GM19372 (cell line): Measurements from ENCODE around the gene PTGIS.
"Not testable (repeated sequence)": the region's sequence is repeated elsewhere in the genome, so short reads cannot be mapped to it uniquely, and the experiment has no call there.

ENCODE experiments used
- ATAC-seq: cut with Tn5 transposase; IDR thresholded peaks from one replicate; pipeline ENCODE4 v1.9.1; 2021; ENCODE audit warnings: mild to moderate bottlenecking, low read depth, moderate library complexity; ENCODE audit not compliant: unreplicated experiment

The PTGIS gene

GRCh38 chr20:49581482-49581881 is 13.5 kb upstream of the PTGIS start:
- no peak for ATAC-seq

DNA sequence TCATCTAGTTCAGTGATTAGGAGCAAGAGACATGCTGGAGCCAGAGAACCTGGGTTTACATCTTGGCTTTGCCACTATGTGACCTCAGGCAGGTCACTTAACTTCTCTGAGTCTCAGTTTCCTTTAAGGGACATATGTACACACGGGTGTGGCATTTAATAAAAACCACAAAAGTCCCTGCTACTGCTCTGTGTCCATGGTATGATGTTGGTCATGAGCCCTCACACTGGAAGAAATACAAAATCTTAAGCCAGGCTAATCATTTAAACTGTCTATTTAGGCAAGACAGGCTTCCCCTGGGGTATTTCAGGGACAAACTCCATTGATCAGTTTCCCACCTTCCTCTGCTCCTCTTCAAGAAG is 12.9 kb upstream of the PTGIS start:
- no peak for ATAC-seq

DNA sequence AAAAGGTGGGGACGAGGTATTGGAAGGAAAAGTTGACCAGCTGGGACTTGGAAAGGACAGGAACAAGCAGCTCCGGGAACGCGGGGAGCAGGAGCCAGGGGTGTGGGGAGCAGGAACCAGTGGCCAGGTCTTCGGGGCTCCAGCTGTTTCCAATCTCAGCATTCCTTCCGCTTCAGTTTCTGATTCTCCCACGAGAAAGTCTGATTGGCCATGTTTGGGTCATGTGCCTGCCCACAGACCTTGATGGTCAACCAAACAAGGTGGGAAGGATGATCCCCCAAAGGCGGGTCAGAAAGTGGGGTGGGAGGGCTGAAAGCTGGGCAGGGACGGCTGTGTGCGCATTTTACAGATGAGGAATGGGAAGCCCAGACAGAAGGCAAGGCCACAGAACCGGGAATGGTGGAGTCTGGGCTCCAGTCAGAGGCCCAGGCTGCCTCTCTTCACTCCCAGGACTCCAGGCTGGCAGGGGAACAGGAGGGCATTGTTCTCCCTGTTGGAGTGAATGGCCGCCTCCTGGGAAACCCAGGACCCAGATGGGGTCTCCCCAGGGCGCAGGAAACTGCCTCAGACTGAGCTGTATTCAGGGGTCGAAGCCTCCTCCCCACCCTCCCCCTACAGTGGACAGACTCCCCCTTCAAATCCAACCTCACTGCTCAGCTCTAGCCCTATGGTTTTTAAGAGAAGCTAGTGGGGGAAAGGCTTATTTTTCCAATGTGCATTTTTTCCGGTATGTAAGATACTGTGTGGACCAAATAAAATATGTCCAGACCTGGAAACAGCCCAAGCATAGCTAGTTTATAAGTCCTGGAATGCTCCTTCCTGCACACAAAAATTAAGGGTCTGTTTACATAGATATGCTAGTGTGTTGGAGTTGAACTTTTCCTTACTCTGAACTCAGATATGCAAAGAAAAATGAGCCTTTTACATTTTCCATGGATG is 12.2 kb upstream of the PTGIS start:
- ATAC-seq = no peak

GRCh38 chr20:49579195-49579594 is 11.3 kb upstream of the PTGIS start:
- ATAC-seq = no peak

DNA sequence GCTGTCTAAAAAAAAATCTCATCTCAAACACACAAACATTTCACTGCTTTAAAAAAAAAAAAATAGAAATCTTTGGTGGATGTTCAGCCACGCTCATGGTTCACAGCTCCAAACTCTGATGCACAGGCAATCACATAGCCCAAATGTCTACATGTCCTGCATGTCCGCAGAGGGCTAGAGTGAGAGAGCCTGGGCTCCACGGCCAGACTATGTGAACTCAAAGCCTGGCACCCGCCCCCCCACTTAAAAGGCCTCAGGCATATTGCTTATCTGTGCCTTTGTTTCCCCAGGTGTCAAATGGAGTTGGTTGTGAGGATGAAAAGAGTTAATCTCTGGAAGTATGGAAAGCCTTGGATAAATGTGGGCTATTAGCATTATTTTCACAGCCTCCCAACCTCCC is 10.5 kb upstream of the PTGIS start:
- no peak for ATAC-seq

DNA sequence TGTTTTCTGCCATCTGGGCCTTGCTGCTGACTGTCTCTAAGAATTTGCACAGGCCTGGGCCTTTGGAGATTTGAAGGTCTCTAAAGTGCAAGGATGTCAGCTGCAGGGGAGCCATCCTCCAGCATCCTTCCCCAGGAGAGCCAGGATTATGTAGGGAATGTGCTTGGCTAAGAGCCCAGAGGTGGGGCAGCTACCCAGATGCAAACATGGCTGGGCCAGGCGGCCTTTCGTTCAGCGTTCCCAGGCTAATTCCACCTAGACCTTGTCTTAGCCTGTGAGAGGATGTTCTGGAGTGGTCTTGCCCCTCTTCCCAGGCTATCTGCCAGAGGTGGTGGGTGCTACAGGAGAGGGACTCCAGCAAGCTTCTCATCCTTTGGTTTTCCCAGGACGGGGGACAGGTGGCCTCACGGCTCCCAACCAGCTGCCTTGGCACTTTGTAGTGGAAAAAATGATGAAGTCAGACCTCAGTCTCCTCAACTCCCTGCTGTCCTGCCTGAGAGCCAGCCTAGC is 7.7 kb upstream of the PTGIS start:
- ATAC-seq = no peak

DNA sequence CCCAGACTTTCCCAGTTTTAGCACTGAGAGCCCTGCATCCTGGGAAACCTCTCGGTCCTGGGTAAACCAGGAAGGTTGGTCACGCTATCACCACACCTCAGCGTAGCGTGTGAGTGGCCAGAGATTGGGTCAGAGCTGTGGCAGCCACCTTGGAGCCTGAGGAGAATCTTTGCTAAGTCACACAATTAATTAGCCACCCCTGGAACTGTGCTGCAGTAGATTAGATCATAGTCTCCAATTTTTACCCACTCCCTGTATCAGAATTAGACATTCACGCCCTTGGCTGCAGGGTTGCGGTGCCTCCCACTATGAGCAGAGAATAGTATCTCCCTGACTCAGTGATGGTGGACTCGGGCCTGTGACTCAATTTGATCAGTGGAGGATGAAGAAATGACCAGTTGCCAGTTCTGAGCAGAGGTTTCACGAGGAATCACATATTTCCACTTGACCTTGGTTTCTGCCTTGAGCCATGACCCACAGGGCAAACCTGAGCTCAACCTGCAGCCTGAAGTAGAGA is 6.0 kb upstream of the PTGIS start:
- no peak for ATAC-seq

- ATAC-seq = no peak
Measured at GRCh38 chr20:49572857-49573256, 4.9 kb upstream of the PTGIS start.

DNA sequence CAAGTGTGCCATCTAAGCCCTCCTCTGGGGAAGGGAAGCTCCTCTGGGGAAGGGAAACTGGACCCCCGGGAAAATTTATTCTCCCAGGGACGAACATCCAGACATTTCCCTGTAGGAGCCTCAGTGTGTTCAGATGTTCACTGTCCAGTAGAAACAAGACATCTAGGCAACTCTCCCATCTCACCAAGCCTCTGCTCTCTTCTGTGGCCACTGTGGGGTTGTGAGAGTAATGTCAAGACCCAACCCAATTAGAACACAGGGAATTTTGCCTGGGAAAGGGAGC is 3.6 kb upstream of the PTGIS start:
- no peak for ATAC-seq

DNA sequence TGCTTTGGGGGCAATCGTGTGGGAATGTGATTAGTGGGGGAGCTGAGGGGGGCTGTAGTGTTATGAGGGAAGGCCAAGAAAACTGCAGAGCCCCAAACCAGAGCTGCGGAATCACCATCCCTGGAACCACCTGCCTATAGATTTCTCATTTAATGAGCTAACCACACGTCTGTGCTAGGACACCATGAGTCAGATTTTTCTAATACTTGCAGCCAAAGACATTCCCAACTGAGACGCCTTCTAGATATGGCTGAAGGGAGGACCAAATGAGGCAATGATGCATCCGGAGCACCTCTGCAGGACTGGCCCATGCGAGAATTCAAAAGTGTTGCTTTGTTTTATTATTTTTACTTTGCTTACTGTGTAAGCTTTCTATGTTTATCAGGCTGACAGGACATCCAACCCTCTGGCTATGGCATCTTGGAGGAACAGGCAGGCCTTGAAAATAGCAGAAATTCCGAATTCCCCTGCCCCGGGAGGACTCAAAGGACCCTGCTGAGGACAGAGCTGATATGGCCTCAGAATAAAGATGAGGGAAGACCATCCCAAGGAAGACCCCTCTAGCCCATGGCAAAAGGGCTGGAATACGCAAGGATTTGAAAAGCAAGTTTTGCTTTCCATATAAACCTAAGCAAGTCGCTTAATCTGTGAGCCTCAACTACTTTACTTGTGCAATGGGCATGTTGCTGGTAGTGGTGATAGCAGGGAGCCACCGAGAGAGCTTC is 3.1 kb upstream of the PTGIS start:
- ATAC-seq = no peak

GRCh38 chr20:49570161-49570827 is 2.4 kb upstream of the PTGIS start:
- no peak for ATAC-seq

DNA sequence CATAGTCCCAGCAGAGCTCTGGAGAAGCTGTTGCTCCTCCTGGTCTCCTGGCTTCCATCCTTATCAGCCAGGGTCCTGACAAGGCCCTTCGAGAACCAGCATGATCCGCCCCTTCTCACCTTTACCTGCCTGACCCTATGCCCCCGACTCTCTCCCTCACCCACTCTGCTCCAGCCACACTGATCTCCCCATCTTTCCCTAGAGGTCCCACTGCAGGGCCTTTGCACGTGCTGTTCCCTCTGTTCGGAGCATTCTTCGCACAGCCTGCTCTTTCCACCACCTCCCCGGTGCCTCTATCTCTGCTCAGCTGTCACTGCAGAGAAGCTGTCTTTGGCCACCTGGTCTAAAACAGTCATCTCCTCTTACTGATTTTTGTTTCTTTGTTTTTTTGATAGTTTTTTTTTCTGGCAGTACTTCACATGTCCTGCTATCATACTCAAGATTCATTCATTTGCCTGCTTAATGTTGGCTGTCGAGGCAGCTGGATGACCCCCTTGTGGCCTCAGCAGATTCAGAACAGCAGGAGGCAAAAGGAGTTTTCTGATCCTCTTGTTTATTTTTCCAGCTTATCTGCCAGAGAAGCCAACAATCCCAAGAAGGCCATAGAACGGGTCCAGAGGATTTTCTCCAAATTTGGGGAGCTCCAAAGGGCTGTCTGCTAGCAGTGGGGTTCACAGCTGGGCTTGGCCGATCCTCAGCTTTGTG is 1.6 kb upstream of the PTGIS start:
- ATAC-seq = no peak

- no peak for ATAC-seq
Measured at GRCh38 chr20:49568278-49569151, 578 bp upstream of the PTGIS start.

DNA sequence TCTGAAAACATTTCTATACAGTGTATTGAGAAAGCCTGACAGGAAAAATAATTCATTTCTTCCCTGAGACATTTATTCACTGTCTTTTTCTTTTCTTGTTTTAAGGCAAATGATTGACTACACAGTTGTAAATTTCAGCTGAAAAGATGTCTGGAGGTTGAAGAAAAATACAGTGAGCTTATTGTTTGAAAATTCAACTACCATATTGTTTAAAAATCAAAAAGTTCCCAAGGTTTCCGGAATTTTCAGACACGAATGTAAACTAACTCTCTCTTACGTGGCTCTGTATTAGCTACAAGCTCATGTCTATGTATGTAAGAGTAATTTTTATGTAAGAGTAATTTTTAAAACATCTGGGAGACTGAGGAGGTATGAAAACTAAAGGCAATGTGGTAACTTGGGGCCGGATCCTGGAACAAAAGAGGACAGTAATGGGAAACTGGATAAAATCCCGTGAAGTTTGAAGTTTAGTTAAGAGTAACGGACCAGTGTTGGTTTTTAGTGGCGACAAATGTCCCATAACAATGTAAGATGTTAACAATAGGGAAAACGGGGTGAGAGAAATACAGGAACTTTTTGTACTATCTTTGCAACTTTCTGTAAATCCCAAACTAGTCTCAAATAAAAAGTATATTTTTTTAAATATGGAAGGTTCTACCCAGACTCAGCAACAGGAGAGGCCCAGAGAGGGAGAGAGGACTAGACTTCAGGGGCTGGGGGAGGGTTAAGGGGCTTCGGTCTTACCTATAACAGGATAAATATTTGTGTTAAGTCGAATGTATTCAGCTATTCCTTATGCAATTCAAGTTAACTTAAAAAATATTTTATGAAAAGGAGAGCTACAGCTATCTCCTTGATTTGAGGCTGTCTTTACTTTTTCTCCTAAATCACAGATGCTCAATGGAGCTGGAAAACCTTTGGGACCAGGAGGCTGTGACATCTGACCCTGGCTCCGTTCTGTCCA is 1.3 kb downstream of the PTGIS start:
- no peak for ATAC-seq

GRCh38 chr20:49564991-49565390 is 2.9 kb downstream of the PTGIS start:
- ATAC-seq = not testable (repeated sequence)

GRCh38 chr20:49563015-49563980 is 4.6 kb downstream of the PTGIS start:
- ATAC-seq = no peak

DNA sequence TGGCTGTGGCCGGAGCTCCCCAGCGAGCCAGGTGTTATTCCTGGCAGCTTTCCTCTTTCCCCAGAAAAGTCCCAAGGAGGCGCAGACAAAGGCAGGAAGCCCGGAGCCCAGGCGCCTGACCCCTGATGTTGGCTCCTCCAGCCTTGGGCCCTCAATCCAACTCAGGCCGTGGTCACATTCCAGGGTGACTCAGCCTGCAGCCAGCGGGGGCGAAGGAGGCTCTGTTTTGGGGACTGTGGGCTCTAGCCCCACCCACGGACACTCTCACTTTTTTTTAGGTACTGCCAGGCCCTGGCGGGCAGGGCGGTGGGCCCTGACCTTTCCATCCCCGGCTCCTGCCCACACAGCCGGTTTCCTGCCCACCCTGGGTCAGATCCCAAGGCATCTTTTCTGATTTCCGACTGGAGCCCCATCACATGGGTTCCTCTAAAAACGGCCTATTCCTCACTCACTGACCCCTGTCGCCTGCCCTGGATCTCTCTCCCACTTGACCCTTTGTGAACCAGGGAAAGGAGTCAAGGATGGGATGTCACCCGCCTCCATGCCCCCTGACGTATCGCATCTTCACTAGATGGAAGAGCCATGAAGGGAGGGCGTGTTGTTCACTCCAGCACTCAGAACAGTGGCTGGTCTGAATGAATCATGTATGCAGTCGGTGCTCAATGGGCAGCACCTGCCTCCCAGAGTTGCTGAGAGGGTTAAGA is 5.5 kb downstream of the PTGIS start:
- no peak for ATAC-seq
